ENCODE results near the gene TSPAN5. TPM values are rescaled to one million over a fixed set of nuclear protein-coding genes. Genes with fewer than 3 reads are reported as not detected.

TSPAN5 gene
- total and polyA plus RNA-seq, 2 of the 4 experiments (the other 2 are of a cell fraction) = 64.8 to 79.6 TPM

GRCh38 chr4:98466868-98467599 lies 191.4 kb downstream of the TSPAN5 start (continued):
- no peak for TF ChIP-seq RAD21 (IDR thresholded peaks at IDR 0.05; ENCODE audit: low read length)
- TF ChIP-seq MXI1 (IDR thresholded peaks at IDR 0.05; ENCODE audit: borderline replicate concordance, low read depth, low read length) = no peak
- no peak for TF ChIP-seq BHLHE40 (IDR thresholded peaks at IDR 0.05; ENCODE audit: low read depth, low read length)
- TF ChIP-seq MAFK (IDR thresholded peaks at IDR 0.05; ENCODE audit: low read depth, low read length) = no peak
- no peak for TF ChIP-seq CHD1 (IDR thresholded peaks at IDR 0.05; ENCODE audit: low read depth, low read length)
- TF ChIP-seq POLR2A (IDR thresholded peaks at IDR 0.05; ENCODE audit: low read depth, low read length) = no peak

- intact Hi-C loops (cut with micrococcal nuclease) (loop anchor here (10.0 kb wide), 3 partner anchors 392 to 1002 kb away; no protein-coding TSS in a partner anchor), dilution Hi-C loops (cut with HindIII; ENCODE audit: low sequenced_read_pairs, unreplicated experiment) (no loop called here), in situ Hi-C loops (cut with MboI; ENCODE audit: low sequenced_read_pairs) (loop anchor here (25.0 kb wide), 2 partner anchors 425 to 600 kb away; no protein-coding TSS in a partner anchor)
- no TSS peak for BruUV-seq (replicated peaks)
- H3K4me1 ChIP-seq (ENCODE audit: control insufficient read depth, insufficient read depth, low read length) = no peaks in the 10 kb centered on the region
- H3K27me3 ChIP-seq (ENCODE audit: control insufficient read depth, insufficient read depth, low read length) = no peaks in the 10 kb centered on the region
- H2BK5ac ChIP-seq (ENCODE audit: low read depth, low read length, poor library complexity, severe bottlenecking) = no peak overlapping the region
- H2AFZ ChIP-seq (replicated peaks; ENCODE audit: low read length, poor library complexity) = no peak overlapping the region
- no peaks in the 10 kb centered on the region; a peak in 1 of 4 replicates for H3K79me1 ChIP-seq (ENCODE audit: low read depth in 1 of 2, low read length in 2 of 2)
- no peak overlapping the region for H3K27ac ChIP-seq (ENCODE audit: insufficient read depth, low read length)
- no peak overlapping the region for H4K91ac ChIP-seq (ENCODE audit: insufficient read depth, low read depth, low read length)
- peaks cover 4% of the 10 kb centered on the region; the same call in 1 of the 2 replicates for H3K9me3 ChIP-seq (ENCODE audit: control insufficient read depth, insufficient read depth, low read length)
- no peak overlapping the region for H3K18ac ChIP-seq (ENCODE audit: low read depth, low read length)
- no peak overlapping the region for H3K4me3 ChIP-seq (ENCODE audit: insufficient read depth, low read depth, low read length)
- ATAC-seq (ENCODE audit: low read depth) (no peak), DNase-seq (no peak)
- H2AK9ac ChIP-seq (replicated peaks; ENCODE audit: low read depth, low read length, poor library complexity) = no peak overlapping the region
- H4K5ac ChIP-seq (ENCODE audit: low read depth, low read length) = no peak overlapping the region
- H3K4ac ChIP-seq (ENCODE audit: low read depth, low read length) = no peak overlapping the region
- H2BK20ac ChIP-seq (ENCODE audit: low read depth, low read length) = no peak overlapping the region
- H3K36me3 ChIP-seq (ENCODE audit: control insufficient read depth, insufficient read depth, low read length) = no peaks in the 10 kb centered on the region
- no peak overlapping the region for H2BK15ac ChIP-seq (ENCODE audit: low read depth, low read length)
- H3K23ac ChIP-seq (ENCODE audit: low read depth, low read length) = no peak overlapping the region
- no peak overlapping the region for H3K4me2 ChIP-seq (ENCODE audit: low read depth, low read length)
- no peak overlapping the region for H2BK120ac ChIP-seq (ENCODE audit: low read depth, low read length)
- no peak overlapping the region for H4K8ac ChIP-seq (ENCODE audit: low read depth in 2 of 2, low read length in 2 of 2)
- H3K56ac ChIP-seq (ENCODE audit: extremely low read depth, insufficient read depth, low read length) = no peak overlapping the region
- ChIA-PET CTCF (no interaction called here), POLR2A (ENCODE audit: unreplicated experiment) (no interaction called here)
- H2AK5ac ChIP-seq (ENCODE audit: low read depth, low read length) = no peak overlapping the region
- H3K9ac ChIP-seq (ENCODE audit: low read depth, low read length) = no peak overlapping the region
- no peak overlapping the region for H3K14ac ChIP-seq (replicated peaks; ENCODE audit: low read depth, low read length)
- peaks cover 6% of the 10 kb centered on the region; the same call in 1 of the 2 replicates for H3K9me1 ChIP-seq (ENCODE audit: insufficient read depth, low read length)
- no peaks in the 10 kb centered on the region for H4K20me1 ChIP-seq (ENCODE audit: insufficient read depth, low read length)
- TF ChIP-seq BHLHE40 (IDR thresholded peaks at IDR 0.05; ENCODE audit: low read depth, low read length) (no peak), MXI1 (IDR thresholded peaks at IDR 0.05; ENCODE audit: borderline replicate concordance, low read depth, low read length) (no peak), CEBPB (IDR thresholded peaks at IDR 0.05; ENCODE audit: low read depth, low read length) (no peak), RAD21 (IDR thresholded peaks at IDR 0.05; ENCODE audit: low read length) (no peak), RCOR1 (IDR thresholded peaks at IDR 0.05; ENCODE audit: insufficient replicate concordance, low read length) (no peak), NFE2L2 (IDR thresholded peaks at IDR 0.05; ENCODE audit: low read depth, low read length) (no peak), CHD1 (IDR thresholded peaks at IDR 0.05; ENCODE audit: low read depth, low read length) (no peak), ELK1 (IDR thresholded peaks at IDR 0.05; ENCODE audit: borderline replicate concordance, low read depth, low read length) (no peak), MAFK (IDR thresholded peaks at IDR 0.05; ENCODE audit: low read depth, low read length) (no peak), SMC3 (IDR thresholded peaks at IDR 0.05; ENCODE audit: low read depth, low read length) (no peak), CTCF (conservative IDR thresholded peaks at IDR 0.05; ENCODE audit: low read depth, low read length) (no peak)
These were observed 195.9 kb downstream of the TSPAN5 start for GRCh38 chr4:98462487-98462886.

Measured in IMR-90 (cell line).